ENCODE measurements around the gene RNU6-7. TPM values are rescaled to one million over a fixed set of nuclear protein-coding genes. Genes with fewer than 3 reads are reported as not detected.

RNU6-7 gene
- total RNA-seq, 1 donor from 2014 or later: not detected

- H3K36me3 ChIP-seq (ENCODE audit: control insufficient read depth, insufficient read depth, low read length): no peaks in the 10 kb centered on the region
- H3K27me3 ChIP-seq (ENCODE audit: control insufficient read depth, insufficient read depth, low read length): no peaks in the 10 kb centered on the region
- H3K4me3 ChIP-seq (ENCODE audit: low read depth, low read length): no peak overlapping the region
- DNase-seq (ENCODE audit: low read depth): peak; percentile 26
- TF ChIP-seq, protein P1, sequence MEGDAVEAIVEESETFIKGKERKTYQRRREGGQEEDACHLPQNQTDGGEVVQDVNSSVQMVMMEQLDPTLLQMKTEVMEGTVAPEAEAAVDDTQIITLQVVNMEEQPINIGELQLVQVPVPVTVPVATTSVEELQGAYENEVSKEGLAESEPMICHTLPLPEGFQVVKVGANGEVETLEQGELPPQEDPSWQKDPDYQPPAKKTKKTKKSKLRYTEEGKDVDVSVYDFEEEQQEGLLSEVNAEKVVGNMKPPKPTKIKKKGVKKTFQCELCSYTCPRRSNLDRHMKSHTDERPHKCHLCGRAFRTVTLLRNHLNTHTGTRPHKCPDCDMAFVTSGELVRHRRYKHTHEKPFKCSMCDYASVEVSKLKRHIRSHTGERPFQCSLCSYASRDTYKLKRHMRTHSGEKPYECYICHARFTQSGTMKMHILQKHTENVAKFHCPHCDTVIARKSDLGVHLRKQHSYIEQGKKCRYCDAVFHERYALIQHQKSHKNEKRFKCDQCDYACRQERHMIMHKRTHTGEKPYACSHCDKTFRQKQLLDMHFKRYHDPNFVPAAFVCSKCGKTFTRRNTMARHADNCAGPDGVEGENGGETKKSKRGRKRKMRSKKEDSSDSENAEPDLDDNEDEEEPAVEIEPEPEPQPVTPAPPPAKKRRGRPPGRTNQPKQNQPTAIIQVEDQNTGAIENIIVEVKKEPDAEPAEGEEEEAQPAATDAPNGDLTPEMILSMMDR (IDR thresholded peaks at IDR 0.05; ENCODE audit: insufficient read depth, low read length, poor library complexity, severe bottlenecking): no peak
Measured at GRCh38 chr14:32230695-32231280, 28.9 kb downstream of the RNU6-7 start.

DNA sequence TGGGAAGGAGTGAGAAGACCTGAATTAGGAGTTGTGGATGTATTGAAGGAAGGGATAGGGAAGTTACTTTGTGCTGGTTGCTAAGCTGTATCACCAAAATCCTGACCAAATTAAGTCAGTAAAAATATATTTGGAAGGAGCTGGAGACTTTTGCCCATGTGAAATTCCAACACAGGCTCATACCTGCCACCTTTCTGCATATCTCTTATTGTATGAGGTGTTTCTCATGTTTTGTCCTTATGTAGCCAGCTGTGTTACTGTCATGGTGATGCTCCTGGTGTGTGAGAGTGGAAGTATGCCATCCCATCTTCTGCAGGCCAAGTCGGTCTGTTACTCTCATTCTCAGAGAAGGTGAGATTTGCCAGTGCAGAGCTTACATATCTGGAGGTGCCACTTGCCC is 30.6 kb downstream of the RNU6-7 start:
- no peaks in the 10 kb centered on the region for H3K36me3 ChIP-seq (ENCODE audit: control insufficient read depth, insufficient read depth, low read length)
- TF ChIP-seq, protein P1 (IDR thresholded peaks at IDR 0.05; ENCODE audit: insufficient read depth, low read length, poor library complexity, severe bottlenecking): no peak
- DNase-seq (ENCODE audit: low read depth): no peak
- H3K27me3 ChIP-seq (ENCODE audit: control insufficient read depth, insufficient read depth, low read length): no peaks in the 10 kb centered on the region
- no peak overlapping the region for H3K4me3 ChIP-seq (ENCODE audit: low read depth, low read length)

DNA sequence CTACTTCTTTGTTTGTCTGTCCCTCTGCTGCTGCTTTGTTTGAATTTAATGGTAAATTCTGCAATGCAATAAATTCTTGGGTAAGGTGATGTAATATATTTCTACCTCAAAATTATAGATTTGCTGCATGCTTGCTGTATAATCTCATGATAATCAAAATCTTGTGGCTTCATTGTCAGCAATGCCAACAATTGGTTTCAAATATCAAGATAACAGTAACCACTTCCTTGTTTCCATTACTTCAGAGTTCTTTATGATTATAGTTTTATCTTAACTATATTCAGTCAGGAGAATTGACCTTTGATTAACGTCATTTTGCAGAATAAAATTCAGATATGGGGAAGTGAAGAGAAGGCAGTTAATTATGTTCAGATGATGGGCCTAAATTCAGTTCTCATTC is 31.4 kb downstream of the RNU6-7 start:
- Histone ChIP-seq H3K4me3 (ENCODE audit: low read depth, low read length) (no peak overlapping the region), H3K36me3 (ENCODE audit: control insufficient read depth, insufficient read depth, low read length) (no peaks in the 10 kb centered on the region), H3K27me3 (ENCODE audit: control insufficient read depth, insufficient read depth, low read length) (no peaks in the 10 kb centered on the region)
- TF ChIP-seq, protein P1 (IDR thresholded peaks at IDR 0.05; ENCODE audit: insufficient read depth, low read length, poor library complexity, severe bottlenecking): no peak
- DNase-seq (ENCODE audit: low read depth): no peak

DNA sequence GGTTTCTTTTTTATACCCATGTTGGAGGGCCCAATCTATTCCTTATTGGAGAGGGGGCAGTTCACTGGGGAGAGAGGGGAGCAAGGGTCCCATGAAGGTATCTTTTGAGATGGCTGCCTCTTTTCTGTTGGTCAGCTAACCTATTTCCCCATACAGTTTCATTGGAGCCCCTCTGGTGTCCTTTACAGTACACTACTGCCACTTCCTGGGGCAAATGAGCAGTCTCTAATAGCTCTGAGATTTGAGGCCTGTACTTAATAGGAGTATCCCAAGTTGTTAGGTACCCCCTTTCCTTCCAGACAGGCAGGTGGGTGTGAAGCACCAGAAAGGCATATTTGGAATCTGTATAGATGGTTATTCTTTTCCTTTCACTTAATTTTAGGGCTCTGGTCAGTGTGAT is 42.6 kb downstream of the RNU6-7 start:
- no peak for DNase-seq (ENCODE audit: low read depth)
- TF ChIP-seq, protein P1 (IDR thresholded peaks at IDR 0.05; ENCODE audit: insufficient read depth, low read length, poor library complexity, severe bottlenecking): peak; percentile 26
- H3K27me3 ChIP-seq (ENCODE audit: control insufficient read depth, insufficient read depth, low read length): no peaks in the 10 kb centered on the region
- no peak overlapping the region for H3K4me3 ChIP-seq (ENCODE audit: low read depth, low read length)
- H3K36me3 ChIP-seq (ENCODE audit: control insufficient read depth, insufficient read depth, low read length): no peaks in the 10 kb centered on the region

GRCh38 chr14:32246751-32247150 is 44.9 kb downstream of the RNU6-7 start:
- H3K36me3 ChIP-seq (ENCODE audit: control insufficient read depth, insufficient read depth, low read length): no peaks in the 10 kb centered on the region
- TF ChIP-seq, protein P1 (IDR thresholded peaks at IDR 0.05; ENCODE audit: insufficient read depth, low read length, poor library complexity, severe bottlenecking): no peak
- DNase-seq (ENCODE audit: low read depth): no peak
- H3K4me3 ChIP-seq (ENCODE audit: low read depth, low read length): no peak overlapping the region
- no peaks in the 10 kb centered on the region for H3K27me3 ChIP-seq (ENCODE audit: control insufficient read depth, insufficient read depth, low read length)

DNA sequence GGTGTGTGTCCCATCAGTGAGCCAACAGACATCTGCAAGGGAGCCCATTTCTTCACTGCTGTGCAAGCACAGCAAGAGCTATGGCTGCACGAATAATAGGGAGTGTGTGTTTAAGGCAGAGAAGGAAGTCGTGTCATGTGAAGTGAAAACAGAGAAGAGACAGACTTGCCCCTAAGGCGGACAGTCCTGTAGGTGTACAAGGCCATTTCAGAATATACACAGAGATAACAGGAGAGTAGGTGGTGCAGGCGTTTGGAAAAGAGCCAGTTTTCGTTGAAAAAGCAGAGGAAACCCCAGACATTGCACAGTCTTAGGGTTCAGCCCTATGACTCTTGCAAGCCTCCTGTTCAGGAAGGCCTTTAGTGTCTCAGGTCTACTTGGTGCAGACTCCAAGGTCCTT is 47.5 kb downstream of the RNU6-7 start:
- H3K4me3 ChIP-seq (ENCODE audit: low read depth, low read length): no peak overlapping the region
- no peak for DNase-seq (ENCODE audit: low read depth)
- H3K36me3 ChIP-seq (ENCODE audit: control insufficient read depth, insufficient read depth, low read length): no peaks in the 10 kb centered on the region
- TF ChIP-seq, protein P1 (IDR thresholded peaks at IDR 0.05; ENCODE audit: insufficient read depth, low read length, poor library complexity, severe bottlenecking): no peak
- H3K27me3 ChIP-seq (ENCODE audit: control insufficient read depth, insufficient read depth, low read length): no peaks in the 10 kb centered on the region
